Esophagus muscularis mucosa (tissue), 4 donors: ENCODE results near the gene MAP2K6. TPM values are rescaled to one million over a fixed set of nuclear protein-coding genes. Genes with fewer than 3 reads are reported as not detected.

ENCODE experiments used
- DNase-seq: peaks from one replicate; pipeline ENCODE4 v3.0.0-alpha.2; 2017; ENCODE audit errors: extremely low spot score
- H3K27ac ChIP-seq, 4 donors: fragments of 200-600 bp; sonication (generic); replicated peaks in 1 of 4; 1 replicate in 3 of 4; 2 replicates in 1 of 4; pipeline ENCODE4 v1.5.1; 2016 to 2019; ENCODE audit warnings: mild to moderate bottlenecking in 1 of 4
- H3K27me3 ChIP-seq, 4 donors: fragments of 200-600 bp; sonication (generic); one replicate each; pipeline versions ENCODE4 v1.5.1 to v1.6.0; 2016 to 2019
- H3K36me3 ChIP-seq, 4 donors: fragments of 200-600 bp; sonication (generic); one replicate each; pipeline ENCODE4 v1.5.1; 2016 to 2019
- H3K4me1 ChIP-seq, 4 donors: fragments of 200-600 bp; sonication (generic); one replicate each; pipeline ENCODE4 v1.5.1; 2016 to 2019
- H3K4me3 ChIP-seq, 4 donors: fragments of 200-600 bp; sonication (generic); 1 replicate in 2 of 4; 2 replicates in 2 of 4; pipeline ENCODE4 v1.5.1; 2016 to 2019; ENCODE audit warnings: mild to moderate bottlenecking in 4 of 4, moderate library complexity in 1 of 4
- H3K9me3 ChIP-seq, 4 donors: fragments of 200-600 bp; sonication (generic); 1 replicate in 3 of 4; 2 replicates in 1 of 4; pipeline ENCODE4 v1.5.1; 2016 to 2019
- CTCF ChIP-seq, 3 experiments: fragments of 200-600 bp in 2 of 3; fragments of 450-650 bp in 1 of 3; sonication (generic) in 2 of 3; IDR thresholded peaks; one replicate each; pipeline ENCODE4 v1.5.1; 2017 to 2019; ENCODE audit warnings: antibody characterized with exemption in 3 of 3, mild to moderate bottlenecking in 2 of 3, moderate library complexity in 1 of 3
- EP300 ChIP-seq: sonication (generic); formaldehyde crosslinking; IDR thresholded peaks from one replicate; pipeline ENCODE4 v1.6.1; 2017; ENCODE audit warnings: antibody characterized with exemption
- POLR2A ChIP-seq: fragments of 450-650 bp; IDR thresholded peaks from one replicate; pipeline ENCODE4 v1.6.1; 2017; ENCODE audit warnings: antibody characterized with exemption, moderate library complexity, mild to moderate bottlenecking, low read depth
- POLR2AphosphoS5 ChIP-seq, 2 donors: sonication (generic); formaldehyde crosslinking; IDR thresholded peaks; one replicate each; pipeline ENCODE4 v1.6.1; 2017; ENCODE audit warnings: antibody characterized with exemption in 2 of 2
- WGBS: methylation state at CpG from one replicate; pipeline ENCODE4 v1.1.5; 2018; 5-methylcytosine and 5-hydroxymethylcytosine counted together
- intact Hi-C: fragments of 100-400 bp; cut with DNase I; formaldehyde crosslinking; loops from one replicate; pipeline ENCODE4 v1.15.1; 2023
- total RNA-seq, 4 donors: library from RNA; depleted of rRNA; stranded (reverse); fragments of >200 nt; gene quantifications; one replicate each; pipeline versions ENCODE4 v1.1.0 to v1.2.1, GENCODE V29; 2016

The MAP2K6 gene
- total RNA-seq, 4 donors from 2014 or later = 0.83 to 3.1 (median 1.5) TPM

GRCh38 chr17:69565447-69565846 lies 150.9 kb downstream of the MAP2K6 start:
- Histone ChIP-seq H3K9me3 (no peaks in the 10 kb centered on the region), H3K27ac (no peak overlapping the region), H3K4me1 (peaks cover 0 to 22% (median 9%) of the 10 kb centered on the region in 4 donors), H3K4me3 (no peak overlapping the region), H3K27me3 (no peaks in the 10 kb centered on the region), H3K36me3 (no peaks in the 10 kb centered on the region)
- WGBS = 92% methylated on average over 7 of the region's 7 CpGs
- intact Hi-C loops = loop anchor here (5.0 to 10.0 kb wide), 2 partner anchors 89 to 987 kb away; no protein-coding TSS in a partner anchor
- DNase-seq = no peak
- TF ChIP-seq POLR2AphosphoS5 (IDR thresholded peaks at IDR 0.05) (no peak), EP300 (no peak)

DNA sequence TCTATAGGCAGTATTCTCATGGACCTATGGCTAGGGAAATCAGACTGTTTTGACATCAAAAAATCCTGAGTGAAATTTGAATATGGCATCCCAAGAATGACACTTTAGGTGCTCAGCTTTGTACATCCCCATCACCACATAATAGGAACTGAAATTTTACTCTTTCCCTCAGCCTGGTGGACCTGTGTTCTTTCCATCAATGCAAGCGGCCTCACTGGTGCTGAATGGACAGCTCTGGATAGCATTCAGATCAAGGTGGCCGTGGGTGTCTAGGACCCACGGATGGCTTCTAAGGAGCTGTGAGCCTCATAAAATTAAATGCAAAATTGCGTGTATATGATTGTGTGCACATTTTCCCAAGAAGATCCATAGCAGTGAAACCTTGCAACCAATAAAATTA lies 152.6 kb downstream of the MAP2K6 start:
- 46% methylated on average over 4 of the region's 4 CpGs for WGBS
- Histone ChIP-seq H3K27me3 (no peaks in the 10 kb centered on the region), H3K9me3 (no peaks in the 10 kb centered on the region), H3K36me3 (no peaks in the 10 kb centered on the region), H3K4me3 (no peak overlapping the region), H3K27ac (no peak overlapping the region), H3K4me1 (peaks cover 0 to 13% (median 5%) of the 10 kb centered on the region in 4 donors)
- TF ChIP-seq POLR2AphosphoS5 (IDR thresholded peaks at IDR 0.05) (no peak), EP300 (no peak), CTCF (IDR thresholded peaks at IDR 0.05) (no peak), POLR2A (no peak)
- no peak for DNase-seq
- intact Hi-C loops = loop anchor here (5.0 to 10.0 kb wide), 2 partner anchors 88 to 985 kb away; no protein-coding TSS in a partner anchor

DNA sequence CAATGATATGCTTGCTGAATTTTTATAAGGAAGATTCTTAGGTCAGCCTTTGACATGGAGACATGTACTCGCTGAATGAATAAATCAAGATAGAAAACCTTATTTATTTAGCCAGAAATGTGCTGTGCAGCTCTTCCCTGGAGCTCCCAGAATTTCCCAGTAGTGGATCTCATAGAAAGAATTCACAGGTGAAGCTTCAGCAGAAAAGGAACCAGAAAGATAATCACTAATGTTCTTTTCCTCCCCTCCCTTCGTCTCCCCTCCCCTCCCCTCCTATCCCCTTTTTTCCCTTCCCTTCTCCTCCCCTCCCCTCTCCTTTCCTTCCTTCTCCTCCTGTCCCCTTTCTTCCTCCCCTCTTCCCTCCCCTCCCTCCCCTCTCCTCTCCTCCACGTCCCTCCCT lies 158.2 kb downstream of the MAP2K6 start:
- intact Hi-C loops = no loop called here
- DNase-seq = no peak
- H3K27me3 ChIP-seq = no peaks in the 10 kb centered on the region
- no peaks in the 10 kb centered on the region for H3K9me3 ChIP-seq
- peaks cover 19 to 47% (median 35%) of the 10 kb centered on the region in 4 donors for H3K4me1 ChIP-seq
- H3K4me3 ChIP-seq = no peak overlapping the region
- TF ChIP-seq POLR2AphosphoS5 (IDR thresholded peaks at IDR 0.05) (no peak), EP300 (no peak), POLR2A (no peak), CTCF (IDR thresholded peaks at IDR 0.05) (no peak)
- no peaks in the 10 kb centered on the region for H3K36me3 ChIP-seq
- WGBS = 89% methylated on average over 3 of the region's 3 CpGs
- peak overlapping the region in 1 of 4 donors; percentile 63 for H3K27ac ChIP-seq

- DNase-seq = no peak
- WGBS = 95% methylated on average over 2 of the region's 2 CpGs
- intact Hi-C loops = no loop called here
- no peaks in the 10 kb centered on the region for H3K27me3 ChIP-seq
- peaks cover 19 to 47% (median 35%) of the 10 kb centered on the region in 4 donors for H3K4me1 ChIP-seq
- no peaks in the 10 kb centered on the region for H3K9me3 ChIP-seq
- H3K27ac ChIP-seq = peak overlapping the region; percentile 46 to 69 (median 64)
- H3K4me3 ChIP-seq = no peak overlapping the region
- TF ChIP-seq POLR2AphosphoS5 (IDR thresholded peaks at IDR 0.05) = no peak
- TF ChIP-seq POLR2A = no peak
- no peak for TF ChIP-seq CTCF (IDR thresholded peaks at IDR 0.05)
- TF ChIP-seq EP300 = no peak
- H3K36me3 ChIP-seq = no peaks in the 10 kb centered on the region
These were observed 158.9 kb downstream of the MAP2K6 start for GRCh38 chr17:69573396-69573795.

GRCh38 chr17:69574257-69575197 lies 160.0 kb downstream of the MAP2K6 start:
- peak overlapping the region; percentile 46 to 69 (median 65) for H3K27ac ChIP-seq

More at GRCh38 chr17:69574257-69575197, 160.0 kb downstream of the MAP2K6 start:
- no peak overlapping the region for H3K4me3 ChIP-seq
- H3K4me1 ChIP-seq = peaks cover 19 to 40% (median 32%) of the 10 kb centered on the region in 4 donors
- TF ChIP-seq POLR2AphosphoS5 (IDR thresholded peaks at IDR 0.05) = peak in 1 of 2 donors; percentile 52
- TF ChIP-seq EP300 = no peak
- no peaks in the 10 kb centered on the region for H3K9me3 ChIP-seq
- no peaks in the 10 kb centered on the region for H3K36me3 ChIP-seq
- no peak for DNase-seq
- no peaks in the 10 kb centered on the region for H3K27me3 ChIP-seq
- intact Hi-C loops = no loop called here
- 65% methylated on average over 10 of the region's 10 CpGs for WGBS
